H1 (cell line): Measurements from ENCODE around the gene REC8. TPM values are rescaled to one million over a fixed set of nuclear protein-coding genes. Genes with fewer than 3 reads are reported as not detected.

Experiments
- RFX5 ChIP-seq: IDR thresholded peaks from 2 replicates; pipeline ENCODE4 v1.6.1; 2011; ENCODE audit warnings: low read depth, low read length, improper control_type of control experiment, borderline replicate concordance
- polyA plus RNA-seq, 7 experiments: library from polyadenylated mRNA; depleted of rRNA in 3 of 7; stranded (reverse) in 5 of 7; unstranded in 2 of 7; fragments of >200 nt in 5 of 7; fragments of 200-250 nt in 2 of 7; gene quantifications; 1 replicate in 5 of 7; 2 replicates in 1 of 7; 4 replicates in 1 of 7; pipeline versions ENCODE4 v1.2.1 to v1.2.3, GENCODE V29; 2011 to 2013; ENCODE audit warnings: missing spikeins in 2 of 7, mixed read lengths in 2 of 7
- total RNA-seq: library from RNA; stranded (reverse); fragmentation: NEBNext Ultra II Directional; extraction: Animal tissue kit (Norgen Biotek cat#: 25700); gene quantifications from 2 replicates; pipeline ENCODE4 v1.2.1, GENCODE V29; 2021

REC8 gene
- total and polyA plus RNA-seq, 2 of the 8 experiments (the other 6 are each of a cell fraction or from before 2014, with no cell fraction given) = 9.8 to 28.5 TPM

- no peak for TF ChIP-seq RFX5
Observed at GRCh38 chr14:24130380-24130716, 41.5 kb upstream of the REC8 start, which contains the start of gene FITM1 (continued).
